BLaER1 (cell line): ENCODE measurements around the gene ARG2.

Experiments
- H3K27ac ChIP-seq: shearing (Covaris generic); formaldehyde crosslinking; 2 replicates; pipeline ENCODE4 v1.8.1; 2022
- H3K27me3 ChIP-seq: shearing (Covaris generic); formaldehyde crosslinking; 2 replicates; pipeline ENCODE4 v1.8.1; 2022
- H3K36me3 ChIP-seq: shearing (Covaris generic); formaldehyde crosslinking; 2 replicates; pipeline ENCODE4 v1.8.1; 2022
- H3K4me1 ChIP-seq: shearing (Covaris generic); formaldehyde crosslinking; 2 replicates; pipeline ENCODE4 v1.8.1; 2022
- H3K4me2 ChIP-seq: shearing (Covaris generic); formaldehyde crosslinking; 2 replicates; pipeline ENCODE4 v1.8.1; 2022
- H3K4me3 ChIP-seq: shearing (Covaris generic); formaldehyde crosslinking; 2 replicates; pipeline ENCODE4 v1.8.1; 2022
- H3K9ac ChIP-seq: shearing (Covaris generic); formaldehyde crosslinking; 2 replicates; pipeline ENCODE4 v1.8.1; 2022
- H3K9me3 ChIP-seq: shearing (Covaris generic); formaldehyde crosslinking; 2 replicates; pipeline ENCODE4 v1.8.1; 2022
- H4K20me1 ChIP-seq: shearing (Covaris generic); formaldehyde crosslinking; 2 replicates; pipeline ENCODE4 v1.8.1; 2022
- Cebpa-rat ChIP-seq: shearing (Covaris generic); IDR thresholded peaks from 2 replicates; pipeline ENCODE4 v1.8.1; 2022

ARG2 gene

GRCh38 chr14:67619446-67620216 is at the start of gene ARG2:
ARG2 (plus strand) TSS chr14:67619920; CDS start chr14:67619978, 58 bp downstream.
- no peaks in the 10 kb centered on the region for H4K20me1 ChIP-seq
- peak within 1 kb of the TSS; percentile 51 for H3K9ac ChIP-seq
- no peak for TF ChIP-seq Cebpa-rat
- H3K4me1 ChIP-seq = peaks cover 27% of the 10 kb centered on the region
- H3K27ac ChIP-seq = no peak within 1 kb of the TSS
- no peaks in the 10 kb centered on the region for H3K36me3 ChIP-seq
- peak within 1 kb of the TSS; percentile 69 for H3K4me3 ChIP-seq
- no peaks in the 10 kb centered on the region for H3K27me3 ChIP-seq
- H3K4me2 ChIP-seq = peak within 1 kb of the TSS; percentile 94
- H3K9me3 ChIP-seq = no peaks in the 10 kb centered on the region

GRCh38 chr14:67570453-67570852 is 49.3 kb upstream of the ARG2 start:
- Histone ChIP-seq H3K9ac (no peak overlapping the region), H3K27ac (no peak overlapping the region), H3K4me1 (peaks cover 7% of the 10 kb centered on the region; the same call in 1 of the 2 replicates), H3K36me3 (no peaks in the 10 kb centered on the region), H3K9me3 (no peaks in the 10 kb centered on the region), H4K20me1 (no peaks in the 10 kb centered on the region), H3K4me2 (no peak overlapping the region), H3K4me3 (no peak overlapping the region), H3K27me3 (no peaks in the 10 kb centered on the region)
- no peak for TF ChIP-seq Cebpa-rat

- Histone ChIP-seq H3K27me3 (no peaks in the 10 kb centered on the region), H3K4me3 (no peak overlapping the region), H4K20me1 (no peaks in the 10 kb centered on the region), H3K4me1 (peaks cover 7% of the 10 kb centered on the region; the same call in 1 of the 2 replicates), H3K9ac (no peak overlapping the region), H3K4me2 (no peak overlapping the region), H3K27ac (no peak overlapping the region), H3K9me3 (no peaks in the 10 kb centered on the region), H3K36me3 (no peaks in the 10 kb centered on the region)
- TF ChIP-seq Cebpa-rat = no peak
These were observed 48.3 kb upstream of the ARG2 start for GRCh38 chr14:67571275-67571990.

GRCh38 chr14:67571991-67572323 is 47.8 kb upstream of the ARG2 start:
- Histone ChIP-seq H3K9ac (no peak overlapping the region), H3K9me3 (no peaks in the 10 kb centered on the region), H3K4me2 (no peak overlapping the region), H3K4me1 (peaks cover 7% of the 10 kb centered on the region; the same call in 1 of the 2 replicates), H3K4me3 (no peak overlapping the region), H3K36me3 (no peaks in the 10 kb centered on the region), H3K27ac (no peak overlapping the region), H3K27me3 (no peaks in the 10 kb centered on the region), H4K20me1 (no peaks in the 10 kb centered on the region)
- no peak for TF ChIP-seq Cebpa-rat

GRCh38 chr14:67572608-67573007 is 47.1 kb upstream of the ARG2 start:
- Histone ChIP-seq H4K20me1 (no peaks in the 10 kb centered on the region), H3K9me3 (no peaks in the 10 kb centered on the region), H3K27me3 (no peaks in the 10 kb centered on the region), H3K4me3 (no peak overlapping the region), H3K4me2 (no peak overlapping the region), H3K4me1 (peaks cover 7% of the 10 kb centered on the region; the same call in 1 of the 2 replicates), H3K9ac (no peak overlapping the region), H3K36me3 (no peaks in the 10 kb centered on the region), H3K27ac (no peak overlapping the region)
- no peak for TF ChIP-seq Cebpa-rat

GRCh38 chr14:67573228-67574010 is 46.3 kb upstream of the ARG2 start:
- Histone ChIP-seq H3K36me3 (no peaks in the 10 kb centered on the region), H3K4me1 (peaks cover 7% of the 10 kb centered on the region; the same call in 1 of the 2 replicates), H3K4me3 (no peak overlapping the region), H3K9ac (no peak overlapping the region), H3K27me3 (no peaks in the 10 kb centered on the region), H3K4me2 (no peak overlapping the region), H4K20me1 (no peaks in the 10 kb centered on the region), H3K27ac (no peak overlapping the region), H3K9me3 (no peaks in the 10 kb centered on the region)
- TF ChIP-seq Cebpa-rat = no peak

GRCh38 chr14:67574156-67574555 is 45.6 kb upstream of the ARG2 start:
- Histone ChIP-seq H3K36me3 (no peaks in the 10 kb centered on the region), H3K9ac (no peak overlapping the region), H3K4me3 (no peak overlapping the region), H4K20me1 (no peaks in the 10 kb centered on the region), H3K27me3 (no peaks in the 10 kb centered on the region), H3K27ac (no peak overlapping the region), H3K4me2 (no peak overlapping the region), H3K9me3 (no peaks in the 10 kb centered on the region), H3K4me1 (peaks cover 7% of the 10 kb centered on the region; the same call in 1 of the 2 replicates)
- no peak for TF ChIP-seq Cebpa-rat

GRCh38 chr14:67574806-67575205 is 44.9 kb upstream of the ARG2 start:
- H3K27me3 ChIP-seq = no peaks in the 10 kb centered on the region
- no peak overlapping the region for H3K4me3 ChIP-seq
- peaks cover 1% of the 10 kb centered on the region; the same call in 1 of the 2 replicates for H3K4me1 ChIP-seq
- no peaks in the 10 kb centered on the region for H4K20me1 ChIP-seq
- no peaks in the 10 kb centered on the region for H3K9me3 ChIP-seq
- H3K9ac ChIP-seq = no peak overlapping the region
- H3K27ac ChIP-seq = no peak overlapping the region
- no peak overlapping the region for H3K4me2 ChIP-seq
- TF ChIP-seq Cebpa-rat = no peak
- H3K36me3 ChIP-seq = no peaks in the 10 kb centered on the region

GRCh38 chr14:67575684-67576083 is 44.0 kb upstream of the ARG2 start:
- Histone ChIP-seq H3K27ac (no peak overlapping the region), H3K9me3 (no peaks in the 10 kb centered on the region), H3K4me3 (no peak overlapping the region), H3K36me3 (no peaks in the 10 kb centered on the region), H3K9ac (no peak overlapping the region), H3K4me1 (no peaks in the 10 kb centered on the region), H4K20me1 (no peaks in the 10 kb centered on the region), H3K4me2 (no peak overlapping the region), H3K27me3 (no peaks in the 10 kb centered on the region)
- no peak for TF ChIP-seq Cebpa-rat
